Skeletal muscle satellite cell (primary cell): ENCODE results near the gene GRB2.

Source experiments
- H3K27me3 ChIP-seq: 2 replicates; pipeline ENCODE4 v1.7.0; 2013; ENCODE audit warnings: low read length; ENCODE audit not compliant: control insufficient read depth, insufficient read depth
- H3K36me3 ChIP-seq: 2 replicates; pipeline ENCODE4 v1.7.0; 2013; ENCODE audit warnings: mild to moderate bottlenecking, control low read depth, low read length; ENCODE audit not compliant: insufficient read depth
- H3K4me1 ChIP-seq: 2 replicates; pipeline ENCODE4 v1.7.0; 2013; ENCODE audit warnings: low read length; ENCODE audit not compliant: control insufficient read depth, insufficient read depth
- H3K4me2 ChIP-seq: 2 replicates; pipeline ENCODE4 v1.7.0; 2013; ENCODE audit warnings: mild to moderate bottlenecking, low read length
- H3K4me3 ChIP-seq: 2 replicates; pipeline ENCODE4 v1.7.0; 2013; ENCODE audit warnings: low read length
- H3K9ac ChIP-seq: 2 replicates; pipeline ENCODE4 v1.7.0; 2013; ENCODE audit warnings: mild to moderate bottlenecking, low read depth, low read length, moderate library complexity
- H3K9me3 ChIP-seq: replicated peaks from 2 replicates; pipeline ENCODE4 v1.7.0; 2013; ENCODE audit warnings: mild to moderate bottlenecking, control low read depth, low read length

GRB2 gene

DNA sequence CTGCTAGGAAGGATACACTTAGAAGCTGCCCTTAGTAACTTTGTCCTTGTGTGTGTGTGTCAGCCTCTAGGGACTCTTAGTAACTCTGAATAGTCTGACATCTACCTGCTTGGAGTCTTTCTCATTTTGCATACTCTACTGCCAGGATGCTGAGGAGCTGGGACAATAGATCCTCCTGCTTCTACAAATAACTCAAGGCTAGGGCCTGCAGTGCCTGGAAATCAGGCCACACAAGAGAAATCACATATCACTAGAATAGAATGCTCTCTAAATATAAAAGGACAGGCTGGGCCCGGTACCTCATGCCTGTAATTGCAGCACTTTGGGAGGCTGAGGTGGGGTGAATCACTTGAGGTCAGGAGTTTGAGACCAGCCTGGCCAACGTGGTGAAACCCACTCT, 77.7 kb downstream of the GRB2 start:
- H3K36me3 ChIP-seq = peaks cover 19% of the 10 kb centered on the region
- H3K4me1 ChIP-seq = no peaks in the 10 kb centered on the region
- H3K4me2 ChIP-seq = no peak overlapping the region
- H3K9ac ChIP-seq = no peak overlapping the region
- no peaks in the 10 kb centered on the region for H3K27me3 ChIP-seq
- H3K4me3 ChIP-seq = no peak overlapping the region
- no peaks in the 10 kb centered on the region for H3K9me3 ChIP-seq

DNA sequence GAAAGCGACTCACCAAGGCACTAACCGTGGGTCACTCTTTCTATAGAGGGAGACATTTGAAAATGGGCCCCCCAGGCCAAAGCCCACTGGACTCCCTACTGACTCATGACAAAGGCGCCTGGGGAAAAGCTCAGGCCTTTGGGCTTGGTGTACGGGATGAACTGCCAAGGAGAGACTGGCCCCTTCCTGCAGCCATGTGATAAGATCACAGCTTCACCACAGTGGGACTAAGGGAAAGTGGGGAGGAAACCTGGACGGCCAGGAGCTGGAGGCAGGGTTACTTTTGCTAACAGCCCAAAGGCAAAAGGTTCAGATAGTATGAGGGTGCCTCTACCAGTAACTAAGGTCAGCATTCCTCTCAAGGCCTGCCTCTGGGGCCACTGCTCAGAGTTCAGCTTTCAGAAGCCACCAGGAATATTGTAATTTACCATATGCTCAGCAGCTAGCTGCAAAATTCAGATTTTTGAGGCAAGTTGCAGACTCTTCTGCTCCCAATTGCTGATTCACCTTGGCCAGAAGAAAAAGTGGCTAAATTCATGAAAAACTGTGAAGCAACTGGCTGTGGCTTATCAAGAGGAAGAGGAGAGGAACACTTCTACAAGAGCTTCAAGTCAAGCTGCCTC, 79.1 kb downstream of the GRB2 start:
- H3K4me3 ChIP-seq = no peak overlapping the region
- no peaks in the 10 kb centered on the region for H3K4me1 ChIP-seq
- H3K9me3 ChIP-seq = no peaks in the 10 kb centered on the region
- no peak overlapping the region for H3K9ac ChIP-seq
- H3K36me3 ChIP-seq = peaks cover 17% of the 10 kb centered on the region
- no peak overlapping the region for H3K4me2 ChIP-seq
- no peaks in the 10 kb centered on the region for H3K27me3 ChIP-seq

DNA sequence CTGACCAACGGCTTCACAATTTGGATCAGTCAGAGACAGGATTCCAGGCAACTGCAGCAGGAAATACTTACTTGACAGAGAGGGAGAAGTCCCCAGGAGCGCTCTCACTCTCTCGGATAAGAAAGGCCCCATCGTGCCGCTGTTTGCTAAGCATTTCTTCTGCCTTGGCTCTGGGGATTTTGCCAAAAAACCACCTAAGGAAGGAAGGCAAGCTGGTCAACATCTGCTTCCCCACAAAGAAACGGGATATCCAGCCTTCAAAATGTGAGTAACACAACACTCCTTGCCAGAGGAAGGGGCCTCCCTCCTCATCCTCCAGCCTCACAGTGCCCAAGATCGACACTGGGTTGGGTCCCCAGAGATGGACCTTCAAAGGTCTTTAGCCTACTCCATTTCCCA, 79.7 kb downstream of the GRB2 start:
- Histone ChIP-seq H3K4me1 (no peaks in the 10 kb centered on the region), H3K9me3 (no peaks in the 10 kb centered on the region), H3K9ac (no peak overlapping the region), H3K36me3 (peaks cover 18% of the 10 kb centered on the region), H3K4me3 (no peak overlapping the region), H3K4me2 (no peak overlapping the region), H3K27me3 (no peaks in the 10 kb centered on the region)

DNA sequence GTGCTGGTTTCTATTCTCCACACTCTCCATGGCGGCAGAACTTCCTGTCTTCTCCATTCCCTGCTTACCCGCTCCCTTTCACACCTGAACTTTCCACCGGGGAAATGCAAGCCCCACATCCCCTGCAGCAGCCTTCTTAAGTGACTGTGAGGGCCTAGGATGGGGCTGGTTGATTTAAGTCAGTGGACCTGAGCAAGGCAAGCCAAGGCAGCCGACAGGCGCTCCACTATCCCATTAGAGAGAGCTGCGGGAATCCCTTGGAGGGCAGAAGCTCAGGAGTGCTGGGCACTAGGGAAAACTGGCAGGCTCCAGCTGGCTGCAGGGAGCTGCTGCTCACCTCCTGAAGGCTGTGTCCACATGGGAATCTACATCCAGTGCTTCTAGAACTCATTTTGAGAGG, 80.1 kb downstream of the GRB2 start:
- Histone ChIP-seq H3K27me3 (no peaks in the 10 kb centered on the region), H3K4me1 (no peaks in the 10 kb centered on the region), H3K36me3 (peaks cover 15% of the 10 kb centered on the region)

DNA sequence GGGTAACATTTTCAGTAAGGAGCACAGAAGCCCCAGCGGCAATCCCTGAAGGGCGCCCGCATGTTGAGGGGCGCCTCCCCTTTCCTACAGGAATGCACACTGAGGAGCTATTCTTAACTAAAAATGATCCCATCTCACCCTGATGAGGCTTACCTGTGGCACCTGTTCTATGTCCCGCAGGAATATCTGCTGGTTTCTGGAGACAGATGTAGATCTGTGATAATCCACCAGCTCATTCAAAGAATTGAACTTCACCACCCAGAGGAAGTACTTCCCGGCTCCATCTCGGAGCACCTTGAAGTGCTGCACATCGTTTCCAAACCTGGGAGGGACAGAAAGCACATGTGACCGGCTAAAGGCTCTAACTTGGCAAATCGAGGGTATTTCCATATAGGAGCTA, 84.0 kb downstream of the GRB2 start:
- Histone ChIP-seq H3K27me3 (no peaks in the 10 kb centered on the region), H3K4me2 (no peak overlapping the region), H3K9me3 (no peaks in the 10 kb centered on the region), H3K4me3 (no peak overlapping the region), H3K4me1 (no peaks in the 10 kb centered on the region), H3K36me3 (peaks cover 28% of the 10 kb centered on the region), H3K9ac (no peak overlapping the region)

More for the DNA sequence above, 80.1 kb downstream of the GRB2 start:
- H3K9ac ChIP-seq = no peak overlapping the region
- H3K4me3 ChIP-seq = no peak overlapping the region
- H3K4me2 ChIP-seq = no peak overlapping the region
- H3K9me3 ChIP-seq = no peaks in the 10 kb centered on the region

DNA sequence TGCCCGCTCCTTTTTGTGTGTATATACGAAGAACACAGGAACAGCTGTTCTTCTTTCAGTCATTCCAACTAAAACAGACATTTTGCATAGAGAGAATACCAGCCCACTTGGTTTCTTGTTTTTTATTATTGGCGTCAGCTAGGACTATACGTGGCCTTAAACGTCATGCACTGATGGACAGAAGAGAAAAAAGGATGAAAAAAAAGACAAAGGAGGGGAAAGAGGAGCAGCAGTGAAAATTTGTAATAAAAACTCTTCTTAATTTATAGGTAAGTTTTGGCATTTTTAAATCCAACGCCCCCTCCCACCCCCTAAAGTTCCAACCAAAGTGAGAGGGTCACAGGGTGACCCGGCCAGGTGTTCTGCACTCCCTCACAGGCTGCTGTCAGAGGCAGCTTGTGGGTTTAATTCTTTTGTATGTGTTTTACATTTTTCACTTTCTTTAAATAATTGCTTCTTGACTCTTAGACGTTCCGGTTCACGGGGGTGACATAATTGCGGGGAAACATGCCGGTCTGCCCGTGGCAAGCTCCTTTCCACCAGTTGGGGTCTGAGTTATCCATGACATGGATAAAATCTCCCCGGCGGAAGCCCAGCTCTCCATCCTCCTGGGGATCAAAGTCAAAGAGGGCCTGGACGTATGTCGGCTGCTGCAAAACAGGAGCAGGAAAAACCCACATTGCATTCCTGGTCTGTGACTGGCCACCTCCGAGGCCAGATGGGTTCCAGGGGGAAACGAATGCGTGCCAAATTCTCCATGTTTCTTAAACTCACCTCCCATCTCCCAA, 85.4 kb downstream of the GRB2 start:
- no peak overlapping the region for H3K4me2 ChIP-seq
- H3K36me3 ChIP-seq = peaks cover 22% of the 10 kb centered on the region
- peaks cover 5% of the 10 kb centered on the region for H3K4me1 ChIP-seq
- H3K9ac ChIP-seq = no peak overlapping the region
- no peaks in the 10 kb centered on the region for H3K9me3 ChIP-seq
- no peaks in the 10 kb centered on the region for H3K27me3 ChIP-seq
- no peak overlapping the region for H3K4me3 ChIP-seq

DNA sequence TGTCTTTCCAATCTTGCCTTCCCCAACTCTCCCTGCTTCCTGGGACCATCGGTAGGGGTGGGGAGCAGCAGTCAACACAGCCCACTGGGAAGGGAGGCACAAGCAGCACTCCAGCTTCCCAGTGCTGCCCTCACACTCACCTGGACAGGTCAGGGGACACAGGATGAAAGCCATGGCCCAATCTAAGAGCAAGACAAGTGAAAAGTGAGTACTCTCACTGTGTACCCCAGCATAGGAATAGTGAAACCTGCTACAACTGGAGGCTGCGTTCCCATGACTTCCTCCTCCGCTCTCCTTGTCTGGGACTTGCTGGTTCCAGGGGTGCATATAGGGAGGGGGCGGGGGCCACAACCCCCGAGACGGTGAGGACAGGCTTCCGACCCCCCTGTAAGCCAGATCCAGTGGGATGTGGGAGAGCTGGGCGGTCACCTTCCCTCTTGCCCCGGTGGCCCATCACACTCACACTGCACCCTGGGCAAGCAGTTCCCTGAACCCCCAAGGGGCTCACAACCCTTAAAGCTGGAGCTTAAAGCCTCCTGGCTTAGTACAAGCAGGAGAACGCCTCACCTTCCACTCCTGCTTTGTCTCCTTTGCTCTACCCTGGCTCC, 86.8 kb downstream of the GRB2 start:
- Histone ChIP-seq H3K4me1 (peaks cover 5% of the 10 kb centered on the region), H3K27me3 (no peaks in the 10 kb centered on the region), H3K4me3 (no peak overlapping the region), H3K9me3 (no peaks in the 10 kb centered on the region), H3K9ac (no peak overlapping the region), H3K36me3 (peaks cover 22% of the 10 kb centered on the region), H3K4me2 (no peak overlapping the region)

DNA sequence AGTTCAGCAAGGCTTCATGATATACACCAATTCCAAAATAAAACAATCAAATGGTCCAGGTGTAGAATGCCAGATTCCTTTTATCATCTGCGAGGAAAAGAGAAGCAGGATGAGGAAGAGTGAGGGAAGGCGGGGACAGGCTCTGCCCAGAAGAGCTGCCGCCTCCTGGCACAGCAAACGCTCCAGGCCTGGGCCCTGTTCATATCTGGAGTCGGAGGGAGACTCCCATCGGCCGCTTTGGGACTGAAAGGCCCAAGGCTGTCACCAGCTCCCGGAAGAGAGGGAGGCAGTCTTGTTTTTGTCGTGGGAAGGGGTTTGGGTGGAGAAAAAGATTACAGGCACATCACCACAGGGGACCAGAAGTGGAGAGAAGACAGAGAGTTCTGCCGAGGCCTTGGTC, 87.3 kb downstream of the GRB2 start:
- Histone ChIP-seq H3K27me3 (no peaks in the 10 kb centered on the region), H3K36me3 (peaks cover 22% of the 10 kb centered on the region), H3K4me3 (no peak overlapping the region), H3K4me1 (peaks cover 5% of the 10 kb centered on the region), H3K9me3 (no peaks in the 10 kb centered on the region), H3K9ac (no peak overlapping the region), H3K4me2 (no peak overlapping the region)

DNA sequence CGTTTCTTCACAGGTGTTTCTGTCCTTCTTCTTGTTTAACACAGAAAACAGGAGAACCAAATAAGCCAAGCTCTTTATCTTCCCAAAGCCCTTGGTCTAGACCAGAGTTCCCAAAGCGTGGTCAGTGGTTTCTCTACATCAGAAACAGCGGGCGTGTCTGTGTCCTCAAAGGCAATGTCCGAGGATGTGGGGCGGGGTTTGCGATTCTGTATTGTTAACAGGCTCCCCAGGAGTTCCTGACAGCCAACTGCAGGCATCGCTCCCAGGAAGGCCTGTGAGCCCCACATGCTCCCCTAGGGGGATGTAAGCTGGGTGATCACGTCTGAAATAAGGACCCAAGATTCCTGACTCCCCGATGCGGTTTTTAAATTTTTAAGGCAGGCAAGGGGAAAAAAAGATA, 87.8 kb downstream of the GRB2 start:
- Histone ChIP-seq H3K4me3 (no peak overlapping the region), H3K4me2 (no peak overlapping the region), H3K4me1 (peaks cover 5% of the 10 kb centered on the region), H3K9ac (no peak overlapping the region), H3K9me3 (no peaks in the 10 kb centered on the region), H3K27me3 (no peaks in the 10 kb centered on the region), H3K36me3 (peaks cover 22% of the 10 kb centered on the region)

DNA sequence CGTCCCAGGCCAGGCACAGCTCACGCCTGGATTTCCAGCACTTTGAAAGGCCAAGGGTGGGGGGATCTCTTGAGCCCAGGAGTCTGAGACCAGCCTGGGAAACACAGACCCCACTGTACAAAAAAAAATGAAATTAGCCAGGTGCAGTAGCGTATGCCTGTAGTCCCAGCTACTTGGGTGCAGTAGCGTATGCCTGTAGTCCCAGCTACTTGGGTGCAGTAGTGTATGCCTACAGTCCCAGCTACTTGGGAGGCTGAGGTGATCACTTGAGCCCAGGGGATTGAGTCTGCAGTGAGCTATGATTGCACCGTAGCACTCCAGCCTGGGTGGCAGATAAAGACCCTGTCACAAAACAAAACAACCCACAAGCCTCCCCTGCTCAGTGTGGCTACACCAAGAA, 89.2 kb downstream of the GRB2 start:
- Histone ChIP-seq H3K4me1 (peaks cover 5% of the 10 kb centered on the region), H3K4me3 (no peak overlapping the region), H3K27me3 (no peaks in the 10 kb centered on the region), H3K4me2 (no peak overlapping the region), H3K9ac (no peak overlapping the region), H3K9me3 (no peaks in the 10 kb centered on the region), H3K36me3 (peaks cover 15% of the 10 kb centered on the region)

DNA sequence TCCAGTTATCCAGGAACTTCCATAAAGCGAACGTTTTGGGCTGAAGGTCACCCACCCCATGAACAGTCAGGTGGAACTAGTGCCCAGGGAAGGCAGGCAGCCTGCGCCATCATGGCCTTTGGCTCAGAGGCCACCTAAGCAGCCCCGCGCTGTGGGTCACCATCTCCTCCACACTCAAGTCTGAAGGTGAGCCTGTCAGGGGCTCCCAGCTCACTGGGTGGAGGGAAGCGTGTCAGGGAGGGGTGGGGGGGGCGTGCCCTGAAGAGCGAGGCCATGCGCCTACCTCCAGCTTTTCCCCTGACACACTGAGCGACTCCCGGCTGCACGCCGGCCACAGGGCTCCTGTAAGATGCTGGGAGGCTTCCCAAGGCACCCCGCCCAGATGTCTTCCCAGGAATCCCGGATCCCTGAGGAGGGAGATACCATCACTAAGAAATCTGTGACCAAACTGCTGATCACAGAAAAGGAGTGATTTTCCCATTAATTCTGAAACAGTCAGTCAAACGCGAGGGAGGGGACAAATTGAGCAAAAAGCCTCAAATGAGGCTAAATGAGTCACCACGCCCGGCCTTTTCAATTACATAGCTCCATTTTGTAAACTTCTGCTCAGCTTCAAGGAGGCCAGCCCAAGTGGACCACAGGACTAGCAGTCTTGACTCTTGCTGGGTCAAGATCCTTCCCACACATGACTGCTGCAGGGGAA, 89.8 kb downstream of the GRB2 start:
- Histone ChIP-seq H3K9ac (no peak overlapping the region), H3K4me3 (no peak overlapping the region), H3K9me3 (no peaks in the 10 kb centered on the region), H3K4me2 (no peak overlapping the region), H3K4me1 (peaks cover 5% of the 10 kb centered on the region), H3K27me3 (no peaks in the 10 kb centered on the region), H3K36me3 (peaks cover 13% of the 10 kb centered on the region)
